Panc1 (cell line): ENCODE data around the gene AP3S2. TPM values are rescaled to one million over a fixed set of nuclear protein-coding genes. Genes with fewer than 3 reads are reported as not detected.

Source experiments
- ATAC-seq: fragments of 200-7000 bp; cut with Tn5 transposase; 2 replicates; pipeline ENCODE4 v1.9.1; 2020; ENCODE audit warnings: mild to moderate bottlenecking, moderate library complexity
- BruUV-seq: library from RNA; stranded (reverse); fragments of 400-500 nt; replicated peaks from 2 replicates; lab custom pipeline; 2021; lab: Mats Ljungman, UMichigan
- CTCF ChIA-PET: fragments of 300-600 bp; sonication (Branson Sonifier 250); formaldehyde crosslinking; loops from one replicate; lab custom pipeline; 2022; ENCODE audit warnings: antibody characterized with exemption; lab: Charles Lee
- POLR2A ChIA-PET: fragments of 300-600 bp; sonication (Branson Sonifier 250); formaldehyde crosslinking; loops from one replicate; lab custom pipeline; 2022; ENCODE audit warnings: antibody characterized with exemption; lab: Charles Lee
- DNase-seq: peaks from one replicate; pipeline ENCODE4 v3.0.0-alpha.2; 2010; ENCODE audit warnings: low read depth, low spot score
- H3K27ac ChIP-seq: 2 replicates; pipeline ENCODE4 v1.5.1; 2011; ENCODE audit warnings: mild to moderate bottlenecking, low read length, inconsistent platforms
- H3K27me3 ChIP-seq: fragments of 200-500 bp; sonication (Bioruptor generic); 2 replicates; pipeline ENCODE4 v1.6.0; 2014; ENCODE audit warnings: low read length, inconsistent platforms; ENCODE audit not compliant: control insufficient read depth, insufficient read depth
- H3K36me3 ChIP-seq: fragments of 200-500 bp; sonication (Bioruptor generic); 2 replicates; pipeline ENCODE4 v1.5.1; 2014; ENCODE audit warnings: inconsistent platforms, mild to moderate bottlenecking, low read length, moderate library complexity; ENCODE audit not compliant: control insufficient read depth, insufficient read depth
- H3K4me1 ChIP-seq: 2 replicates; pipeline ENCODE4 v1.5.1; 2011; ENCODE audit warnings: inconsistent platforms, mild to moderate bottlenecking, low read length, moderate library complexity; ENCODE audit not compliant: control insufficient read depth, insufficient read depth
- H3K4me3 ChIP-seq, 2 experiments: 2 replicates each; pipeline ENCODE4 v1.5.1; 2011 to 2012; ENCODE audit warnings: low read depth in 2 of 2, low read length in 2 of 2, mild to moderate bottlenecking in 2 of 2, inconsistent platforms in 1 of 2, moderate library complexity in 1 of 2
- H3K9me3 ChIP-seq: fragments of 200-500 bp; sonication (Bioruptor generic); 2 replicates; pipeline ENCODE4 v1.5.1; 2014; ENCODE audit warnings: low read depth, mild to moderate bottlenecking, inconsistent platforms, low read length, moderate library complexity; ENCODE audit not compliant: control insufficient read depth, insufficient read depth
- POLR2AphosphoS5 ChIP-seq: IDR thresholded peaks from 2 replicates; pipeline ENCODE4 v1.6.1; 2012; ENCODE audit warnings: mild to moderate bottlenecking, low read depth, low read length, moderate library complexity
- REST ChIP-seq, 2 experiments: IDR thresholded peaks; 2 replicates each; pipeline ENCODE4 v1.6.1; 2011 to 2012; ENCODE audit warnings: low read depth in 2 of 2, control low read depth in 1 of 2, low read length in 1 of 2, mild to moderate bottlenecking in 1 of 2, moderate library complexity in 1 of 2; ENCODE audit not compliant: insufficient read depth in 1 of 2
- SIN3A ChIP-seq: IDR thresholded peaks from 2 replicates; pipeline ENCODE4 v1.6.1; 2012; ENCODE audit warnings: low read depth, mild to moderate bottlenecking, low read length, moderate library complexity, borderline replicate concordance; ENCODE audit not compliant: insufficient read depth
- TCF7L2 ChIP-seq: IDR thresholded peaks from 2 replicates; pipeline ENCODE4 v1.6.1; 2011; ENCODE audit warnings: mild to moderate bottlenecking, low read depth, low read length, inconsistent platforms
- in situ Hi-C: cut with HindIII; loops from 2 replicates; pipeline ENCODE4 v1.10.0; 2016; ENCODE audit warnings: low sequenced_read_pairs, low pct_unique_long_range_greater_than_20kb
- intact Hi-C: fragments of 100-400 bp; cut with micrococcal nuclease; formaldehyde crosslinking; loops from one replicate; pipeline ENCODE4 v1.10.0; 2022; ENCODE audit not compliant: unreplicated experiment
- total RNA-seq: library from RNA; stranded (reverse); gene quantifications from one replicate; pipeline ENCODE4 v1.2.1, GENCODE V29; 2021; ENCODE audit not compliant: unreplicated experiment
- TF ChIP-seq, protein P1 (sequence below): fragments of 450-650 bp; IDR thresholded peaks from 2 replicates; pipeline ENCODE4 v1.5.1; 2017; ENCODE audit warnings: mild to moderate bottlenecking

AP3S2 gene
- total RNA-seq, 1 experiment from 2014 or later: 24.6 TPM

- no peak overlapping the region for H3K27ac ChIP-seq
- DNase-seq (no peak), ATAC-seq (no peak)
- TF ChIP-seq, protein P1, sequence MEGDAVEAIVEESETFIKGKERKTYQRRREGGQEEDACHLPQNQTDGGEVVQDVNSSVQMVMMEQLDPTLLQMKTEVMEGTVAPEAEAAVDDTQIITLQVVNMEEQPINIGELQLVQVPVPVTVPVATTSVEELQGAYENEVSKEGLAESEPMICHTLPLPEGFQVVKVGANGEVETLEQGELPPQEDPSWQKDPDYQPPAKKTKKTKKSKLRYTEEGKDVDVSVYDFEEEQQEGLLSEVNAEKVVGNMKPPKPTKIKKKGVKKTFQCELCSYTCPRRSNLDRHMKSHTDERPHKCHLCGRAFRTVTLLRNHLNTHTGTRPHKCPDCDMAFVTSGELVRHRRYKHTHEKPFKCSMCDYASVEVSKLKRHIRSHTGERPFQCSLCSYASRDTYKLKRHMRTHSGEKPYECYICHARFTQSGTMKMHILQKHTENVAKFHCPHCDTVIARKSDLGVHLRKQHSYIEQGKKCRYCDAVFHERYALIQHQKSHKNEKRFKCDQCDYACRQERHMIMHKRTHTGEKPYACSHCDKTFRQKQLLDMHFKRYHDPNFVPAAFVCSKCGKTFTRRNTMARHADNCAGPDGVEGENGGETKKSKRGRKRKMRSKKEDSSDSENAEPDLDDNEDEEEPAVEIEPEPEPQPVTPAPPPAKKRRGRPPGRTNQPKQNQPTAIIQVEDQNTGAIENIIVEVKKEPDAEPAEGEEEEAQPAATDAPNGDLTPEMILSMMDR: no peak
- no peak for TF ChIP-seq REST (IDR thresholded peaks at IDR 0.05; ENCODE audit: insufficient read depth in 1 of 2, low read depth in 2 of 2, low read length in 1 of 2)
- no peak for TF ChIP-seq SIN3A
- BruUV-seq: no TSS peak
- H3K4me3 ChIP-seq: no peak overlapping the region
- H3K36me3 ChIP-seq: peaks cover 11% of the 10 kb centered on the region; the same call in 1 of the 2 replicates
- intact Hi-C loops: no loop called here
- ChIA-PET POLR2A (interaction anchor here (0.6 to 0.7 kb wide), 3 partner anchors 102 to 309 kb away, joined by 3 to 6 read pairs (median 5); no protein-coding TSS in a partner anchor), CTCF (no interaction called here)
- no peaks in the 10 kb centered on the region for H3K27me3 ChIP-seq
- H3K9me3 ChIP-seq: no peaks in the 10 kb centered on the region
- in situ Hi-C loops: no loop called here
- H3K4me1 ChIP-seq: no peaks in the 10 kb centered on the region
Measured at GRCh38 chr15:89883518-89883917, 10.3 kb downstream of the AP3S2 start.

DNA sequence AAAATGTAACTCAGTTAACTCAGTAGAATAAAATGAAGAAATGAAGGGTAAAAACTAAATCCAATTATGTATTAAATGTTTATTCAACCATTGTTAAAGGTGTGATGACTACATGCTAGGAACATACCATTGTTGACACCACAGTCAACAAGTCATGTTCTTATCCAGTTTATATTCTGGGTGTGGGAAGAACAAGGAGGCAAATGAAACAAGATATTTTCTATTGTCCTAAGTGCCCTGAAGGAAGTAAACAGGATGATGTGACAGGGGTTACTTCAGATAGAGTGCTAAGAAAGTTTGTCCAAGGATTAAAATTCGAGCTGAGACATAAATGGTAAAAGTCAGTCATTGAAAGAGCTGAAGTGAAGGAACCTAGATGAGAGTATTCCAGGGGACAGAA lies 13.1 kb downstream of the AP3S2 start:
- ATAC-seq (no peak), DNase-seq (no peak)
- intact Hi-C loops: no loop called here
- BruUV-seq: no TSS peak
- CTCF ChIA-PET: no interaction called here
- Histone ChIP-seq H3K4me3 (no peak overlapping the region), H3K27ac (no peak overlapping the region), H3K27me3 (no peaks in the 10 kb centered on the region), H3K4me1 (no peaks in the 10 kb centered on the region), H3K9me3 (no peaks in the 10 kb centered on the region), H3K36me3 (peaks cover 13% of the 10 kb centered on the region; the same call in 1 of the 2 replicates)
- in situ Hi-C loops: no loop called here
- POLR2A ChIA-PET: no interaction called here
- TF ChIP-seq POLR2AphosphoS5 (no peak), REST (IDR thresholded peaks at IDR 0.05; ENCODE audit: insufficient read depth in 1 of 2, low read depth in 2 of 2, low read length in 1 of 2) (no peak), SIN3A (no peak), TCF7L2 (no peak)
- TF ChIP-seq, protein P1: no peak
